Kidney tubule cell (primary cell): Measurements from ENCODE around the gene KLLN.
"Not testable (repeated sequence)": the region's sequence is repeated elsewhere in the genome, so short reads cannot be mapped to it uniquely, and the experiment has no call there.

Experiments
- DNase-seq: peaks from one replicate; pipeline ENCODE4 v3.0.0-alpha.2; 2018; ENCODE audit warnings: low spot score

KLLN gene, protein sequence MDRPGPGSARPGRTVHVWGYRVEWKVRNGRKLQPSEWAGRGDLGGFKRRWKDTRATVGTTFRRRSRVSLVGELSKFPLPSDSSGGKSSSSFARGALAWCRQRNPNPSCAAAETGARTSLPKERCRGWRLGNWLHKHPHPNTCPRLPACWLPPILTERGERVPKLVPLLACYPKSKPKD

DNA sequence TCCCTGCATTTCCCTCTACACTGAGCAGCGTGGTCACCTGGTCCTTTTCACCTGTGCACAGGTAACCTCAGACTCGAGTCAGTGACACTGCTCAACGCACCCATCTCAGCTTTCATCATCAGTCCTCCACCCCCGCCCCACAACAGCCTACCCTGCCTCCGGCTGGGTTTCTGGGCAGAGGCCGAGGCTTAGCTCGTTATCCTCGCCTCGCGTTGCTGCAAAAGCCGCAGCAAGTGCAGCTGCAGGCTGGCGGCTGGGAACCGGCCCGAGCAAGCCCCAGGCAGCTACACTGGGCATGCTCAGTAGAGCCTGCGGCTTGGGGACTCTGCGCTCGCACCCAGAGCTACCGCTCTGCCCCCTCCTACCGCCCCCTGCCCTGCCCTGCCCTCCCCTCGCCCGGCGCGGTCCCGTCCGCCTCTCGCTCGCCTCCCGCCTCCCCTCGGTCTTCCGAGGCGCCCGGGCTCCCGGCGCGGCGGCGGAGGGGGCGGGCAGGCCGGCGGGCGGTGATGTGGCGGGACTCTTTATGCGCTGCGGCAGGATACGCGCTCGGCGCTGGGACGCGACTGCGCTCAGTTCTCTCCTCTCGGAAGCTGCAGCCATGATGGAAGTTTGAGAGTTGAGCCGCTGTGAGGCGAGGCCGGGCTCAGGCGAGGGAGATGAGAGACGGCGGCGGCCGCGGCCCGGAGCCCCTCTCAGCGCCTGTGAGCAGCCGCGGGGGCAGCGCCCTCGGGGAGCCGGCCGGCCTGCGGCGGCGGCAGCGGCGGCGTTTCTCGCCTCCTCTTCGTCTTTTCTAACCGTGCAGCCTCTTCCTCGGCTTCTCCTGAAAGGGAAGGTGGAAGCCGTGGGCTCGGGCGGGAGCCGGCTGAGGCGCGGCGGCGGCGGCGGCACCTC lies at the start of gene KLLN, which contains the start of gene PTEN:
KLLN (minus strand) TSS at position 481 of the 891 bp plus-strand sequence. CDS start 1,046 bp downstream, outside the sequence.
PTEN (plus strand) TSS at position 573 of the 891 bp plus-strand sequence. CDS start 845 bp downstream, outside the sequence.
- peak; percentile 95 for DNase-seq

DNA sequence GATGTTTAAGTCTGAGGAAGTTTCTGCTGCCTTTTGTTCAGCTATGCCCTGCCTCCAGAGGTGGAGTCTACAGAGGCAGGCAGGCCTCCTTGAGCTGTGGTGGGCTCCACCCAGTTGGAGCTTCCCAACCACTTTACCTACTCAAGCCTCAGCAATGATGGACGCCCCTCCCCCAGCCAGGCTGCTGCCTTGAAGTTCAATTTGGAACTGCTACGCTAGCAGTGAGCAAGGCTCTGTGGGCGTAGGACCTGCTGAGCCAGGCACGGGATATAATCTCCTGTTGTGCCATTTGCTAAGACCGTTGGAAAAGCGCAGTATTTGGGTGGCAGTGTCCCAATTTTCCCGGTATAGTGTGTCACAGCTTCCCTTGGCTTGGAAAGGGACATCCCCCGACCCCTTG lies 40.1 kb upstream of the KLLN start:
- DNase-seq: not testable (repeated sequence)

DNA sequence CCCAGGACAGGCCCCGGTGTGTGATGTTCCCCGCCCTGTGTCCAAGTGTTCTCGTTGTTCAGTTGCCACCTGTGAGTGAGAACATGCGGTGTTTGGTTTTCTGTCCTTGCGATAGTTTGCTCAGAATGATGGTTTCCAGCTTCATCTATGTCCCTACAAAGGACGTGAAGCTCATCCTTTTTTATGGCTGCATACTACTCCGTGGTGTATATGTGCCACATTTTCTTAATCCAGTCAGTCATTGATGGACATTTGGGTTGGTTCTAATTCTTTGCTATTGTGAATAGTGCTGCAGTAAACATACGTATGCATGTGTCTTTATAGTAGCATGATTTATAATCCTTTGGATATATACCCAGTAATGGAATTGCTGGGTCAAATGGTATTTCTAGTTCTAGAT lies 34.6 kb upstream of the KLLN start:
- DNase-seq: not testable (repeated sequence)

DNA sequence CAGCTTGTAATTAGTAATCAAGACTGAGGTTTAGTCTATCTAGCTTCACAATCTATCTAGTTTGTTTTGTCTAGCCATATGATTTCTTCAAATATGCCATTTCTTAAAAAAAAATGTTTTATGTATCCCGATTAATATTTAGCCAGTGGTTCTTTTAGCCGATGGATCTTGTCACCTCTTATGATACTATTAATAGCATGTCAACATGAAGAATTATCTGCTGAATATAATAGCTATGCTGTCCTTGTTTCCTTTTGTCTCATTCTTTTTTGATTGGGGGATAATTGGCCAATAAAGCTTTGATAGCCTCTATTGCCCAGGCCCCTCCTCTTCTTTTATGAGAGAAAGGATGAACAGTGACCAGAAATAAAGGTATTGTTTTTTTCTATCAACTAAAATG lies 32.9 kb upstream of the KLLN start:
- DNase-seq: no peak

DNA sequence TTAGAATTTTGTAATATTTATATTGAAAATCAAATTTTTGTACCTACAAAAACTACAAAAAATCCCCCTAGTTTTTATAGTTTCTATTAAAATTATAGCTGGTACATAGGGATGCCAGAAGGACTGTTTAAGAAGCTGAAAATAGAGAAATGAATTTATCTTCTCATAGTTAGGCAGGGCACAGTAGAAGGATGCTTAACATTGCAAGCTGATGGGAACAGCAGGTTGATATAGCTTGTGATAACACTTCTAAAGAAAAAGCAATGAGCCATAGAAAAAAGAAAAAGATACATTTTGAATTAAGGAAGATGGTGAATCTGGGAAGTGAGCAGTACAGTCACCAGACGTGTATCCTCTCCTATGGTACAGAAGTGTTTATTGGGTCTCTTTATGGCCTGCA lies 32.1 kb upstream of the KLLN start:
- no peak for DNase-seq

DNA sequence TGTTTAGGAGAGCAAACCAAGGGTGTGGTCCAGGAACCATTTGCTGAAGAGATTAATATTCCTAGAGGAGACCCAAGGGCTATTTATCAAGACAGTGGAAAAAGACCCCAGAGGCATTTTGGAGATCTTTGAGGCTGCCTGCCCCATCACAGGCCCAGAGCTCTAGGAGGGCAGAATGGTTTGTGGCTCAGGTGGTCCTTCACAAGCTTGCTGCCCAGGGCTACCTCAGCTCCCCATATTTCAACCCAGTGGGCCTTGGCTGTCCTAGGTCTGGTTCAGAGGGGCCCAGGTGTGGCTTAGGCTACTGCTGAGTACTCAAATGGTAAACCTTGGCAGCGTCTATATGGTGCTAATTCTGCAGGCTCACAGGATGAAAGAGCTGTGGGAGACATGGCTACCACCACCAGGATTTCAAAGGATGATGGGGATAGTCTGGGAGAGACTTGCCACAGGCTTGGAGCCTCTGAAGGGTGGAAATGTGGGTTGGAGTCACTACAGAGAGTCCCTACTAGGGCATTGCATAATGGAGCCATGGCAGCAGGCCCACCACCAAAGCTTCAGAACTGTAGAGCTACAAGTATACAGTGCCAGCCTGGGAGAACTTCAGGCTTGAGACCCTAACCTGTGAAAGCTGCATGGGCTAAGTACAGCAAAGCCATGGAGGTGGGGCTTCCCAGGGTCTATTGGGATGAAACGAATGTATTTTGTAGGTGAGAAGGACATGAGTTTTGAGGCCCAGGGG lies 24.4 kb upstream of the KLLN start:
- DNase-seq: no peak

DNA sequence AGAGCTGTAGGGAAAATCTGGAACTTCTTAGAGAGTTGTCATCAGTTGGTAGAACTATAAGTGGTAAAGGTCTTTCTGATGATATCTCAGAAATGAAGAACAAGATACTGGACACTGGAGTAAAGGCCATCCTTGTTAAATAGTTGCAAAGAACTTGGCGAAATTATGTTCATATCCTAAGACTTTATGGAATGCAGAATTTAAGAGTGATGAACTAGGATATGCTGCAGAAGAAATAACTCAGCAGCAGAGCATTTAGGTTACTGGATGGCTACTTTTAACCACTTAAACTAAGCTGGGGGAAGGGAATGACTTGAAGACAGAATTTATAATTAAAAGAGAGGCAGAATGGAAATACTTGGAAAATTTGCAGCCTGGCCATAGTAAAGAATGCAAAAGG lies 23.8 kb upstream of the KLLN start:
- no peak for DNase-seq

DNA sequence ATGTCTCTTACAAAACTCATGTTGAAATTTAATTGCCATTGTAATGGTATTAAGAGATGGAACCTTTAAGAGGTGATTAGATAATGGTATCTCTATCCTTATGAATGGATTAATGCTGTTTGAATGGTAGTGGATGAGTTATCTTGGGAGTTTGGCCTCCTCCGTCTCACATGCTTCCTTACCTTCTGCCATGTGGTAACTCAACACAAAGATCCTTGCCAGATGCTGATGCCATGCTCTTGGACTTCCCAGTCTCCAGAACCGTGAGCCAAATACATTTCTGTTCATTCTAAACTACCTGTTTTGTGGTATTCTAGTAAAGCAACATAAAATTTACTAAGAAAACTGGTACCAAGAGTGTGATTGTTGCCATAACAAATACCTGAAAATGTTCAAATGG lies 23.3 kb upstream of the KLLN start:
- no peak for DNase-seq

DNA sequence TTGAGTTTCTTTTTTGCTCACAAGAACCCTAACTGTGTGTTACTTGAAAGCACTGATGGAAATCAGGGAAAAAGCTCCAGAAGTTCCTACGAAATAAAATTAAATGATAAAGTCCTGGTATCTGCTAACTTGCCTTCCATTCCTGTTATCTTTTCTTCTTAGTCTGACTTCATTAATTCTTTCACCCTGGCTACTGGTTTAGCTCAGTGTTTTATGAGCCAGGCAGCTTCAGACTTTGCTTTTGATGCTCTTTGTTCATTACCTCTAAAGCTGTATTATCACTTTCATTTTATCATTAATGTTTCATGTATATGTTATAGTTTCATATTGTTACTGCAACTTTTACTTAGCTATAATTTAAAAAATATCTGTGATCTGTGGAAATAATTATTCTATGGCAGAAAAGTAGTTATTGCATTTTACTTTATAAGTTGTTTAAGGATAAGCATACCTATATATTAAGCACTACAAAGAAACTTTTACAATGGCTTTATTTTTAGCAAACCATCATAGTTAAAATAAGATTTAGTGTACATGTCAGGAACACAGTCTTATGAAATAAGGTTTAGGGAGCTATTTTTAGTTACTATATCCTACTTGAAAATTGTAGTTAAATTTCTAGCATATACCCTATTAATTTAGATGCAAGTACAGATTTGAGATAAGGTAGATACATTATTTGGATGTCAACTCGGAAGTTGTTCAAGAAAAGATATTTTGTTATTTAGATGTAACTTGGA lies 19.4 kb upstream of the KLLN start:
- no peak for DNase-seq

DNA sequence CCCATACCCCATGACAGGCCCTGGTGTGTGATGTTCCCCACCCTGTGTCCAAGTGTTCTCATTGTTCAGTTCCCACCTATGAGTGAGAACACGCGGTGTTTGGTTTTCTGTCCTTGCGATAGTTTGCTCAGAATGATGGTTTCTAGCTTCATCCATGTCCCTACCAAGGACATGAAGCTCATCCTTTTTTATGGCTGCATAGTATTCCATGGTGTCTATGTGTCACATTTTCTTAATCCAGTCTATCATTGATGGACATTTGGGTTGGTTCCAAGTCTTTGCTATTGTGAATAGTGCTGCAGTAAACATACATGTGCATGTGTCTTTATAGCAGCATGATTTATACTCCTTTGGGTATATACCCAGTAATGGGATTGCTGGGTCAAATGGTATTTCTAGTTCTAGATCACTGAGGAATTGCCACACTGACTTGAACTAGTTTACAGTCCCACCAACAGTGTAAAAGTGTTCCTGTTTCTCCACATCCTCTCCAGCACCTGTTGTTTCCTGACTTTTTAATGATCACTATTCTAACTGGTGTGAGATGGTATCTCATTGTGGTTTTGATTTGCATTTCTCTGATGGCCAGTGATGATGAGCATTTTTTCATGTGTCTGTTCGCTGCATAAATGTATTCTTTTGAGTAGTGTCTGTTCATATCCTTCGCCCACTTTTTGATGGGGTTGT lies 18.2 kb upstream of the KLLN start:
- not testable (repeated sequence) for DNase-seq

DNA sequence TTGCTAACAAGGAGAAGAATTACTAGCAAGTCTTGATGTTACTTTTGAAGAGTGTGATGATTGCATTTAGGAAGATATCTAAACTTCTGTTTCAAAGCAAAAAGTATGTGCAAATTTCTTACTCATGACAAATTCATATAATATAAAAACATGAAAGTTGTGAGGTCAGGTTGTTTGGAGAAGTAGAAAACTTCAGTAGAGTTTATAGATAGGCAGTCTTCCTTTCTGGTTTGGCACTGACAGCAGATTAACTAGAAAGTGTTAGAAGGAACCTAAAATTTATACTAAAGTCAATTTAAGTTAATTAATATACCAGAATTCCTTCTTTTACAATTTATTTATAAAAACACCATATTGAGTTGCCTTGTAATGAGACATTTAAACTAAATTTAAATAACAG lies 17.0 kb upstream of the KLLN start:
- DNase-seq: no peak

DNA sequence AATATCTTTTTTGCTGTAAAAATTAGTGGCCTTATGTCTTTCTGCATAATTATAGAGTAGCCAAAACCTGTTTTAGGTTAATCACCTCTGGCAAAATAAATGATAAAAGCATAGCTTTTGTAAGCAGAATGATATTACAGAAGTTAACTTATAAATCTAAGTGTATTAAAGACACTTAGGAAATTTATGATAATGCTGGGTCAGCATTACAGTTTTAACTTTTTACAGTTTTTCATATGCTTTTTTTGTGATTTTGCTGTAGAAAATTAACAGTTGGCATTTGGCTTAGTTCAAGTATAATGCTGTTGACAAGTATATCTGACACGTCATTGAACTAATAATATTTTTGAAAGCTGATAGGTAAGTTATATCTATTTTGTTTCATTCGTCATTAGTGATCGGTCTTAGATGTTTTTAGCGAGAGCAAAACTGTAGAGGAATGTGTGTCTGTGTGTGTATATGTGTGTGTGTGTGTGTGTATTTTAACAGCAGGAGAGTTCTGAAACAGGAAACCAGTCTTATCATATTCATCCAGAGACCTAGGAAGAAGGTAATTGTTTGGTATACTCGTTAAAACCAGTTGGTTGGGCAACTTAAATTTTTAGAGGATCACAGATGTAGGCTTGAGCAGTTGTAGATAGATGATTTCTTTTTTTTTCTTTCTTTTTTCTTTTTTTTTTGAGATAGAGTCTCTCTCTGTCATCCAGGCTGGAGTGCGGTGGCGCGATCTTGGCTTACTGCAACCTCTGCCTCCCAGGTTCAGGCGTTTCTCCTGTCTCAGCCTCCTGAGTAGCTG lies 15.5 kb upstream of the KLLN start:
- DNase-seq: no peak

DNA sequence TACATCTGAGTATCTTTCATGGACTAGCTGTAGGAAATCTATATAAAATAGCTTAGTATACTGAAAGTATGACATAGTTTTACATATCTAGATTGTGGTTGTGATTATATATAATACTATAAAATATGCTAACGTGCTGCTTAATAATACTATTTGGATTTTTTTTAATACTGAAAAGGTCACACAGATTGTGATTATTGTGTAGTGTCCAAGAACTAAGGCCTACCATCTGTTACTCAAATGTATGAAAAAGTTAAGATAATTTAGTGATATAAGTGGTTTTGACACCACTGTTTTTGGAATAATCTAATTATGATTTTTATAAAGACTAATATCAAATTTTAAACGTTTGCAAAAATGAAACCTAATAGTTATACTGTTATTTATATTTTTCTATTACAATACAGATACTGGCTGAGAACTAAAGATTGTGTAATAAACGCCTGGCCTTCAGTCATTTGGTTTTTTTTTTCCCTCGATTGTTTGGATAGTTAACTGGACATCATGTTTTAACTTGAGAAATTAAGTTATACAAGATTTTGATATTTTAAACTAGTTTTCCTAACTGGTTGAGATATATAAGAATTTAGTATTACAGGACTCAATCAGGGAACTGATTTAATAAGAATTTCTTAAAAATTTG lies 12.7 kb upstream of the KLLN start:
- no peak for DNase-seq

DNA sequence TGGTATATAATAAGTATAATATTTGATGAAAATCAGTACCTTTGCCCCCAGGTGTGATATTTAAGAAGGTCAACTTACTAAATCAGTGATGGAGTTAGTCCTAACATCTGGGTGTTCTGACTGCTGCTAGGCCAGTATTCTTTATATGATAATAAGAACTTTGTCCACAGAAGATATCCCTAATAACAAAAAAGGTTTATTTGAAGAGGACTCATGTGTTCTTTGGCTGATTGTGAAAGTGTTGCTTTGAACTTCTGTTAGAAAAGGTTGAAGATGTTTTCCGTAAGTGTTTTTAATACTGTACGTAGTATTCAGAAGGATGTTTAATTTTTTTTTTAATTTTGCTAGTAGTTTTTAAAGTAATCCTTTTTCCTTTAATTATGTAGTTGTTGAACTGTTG lies 10.3 kb upstream of the KLLN start:
- no peak for DNase-seq

DNA sequence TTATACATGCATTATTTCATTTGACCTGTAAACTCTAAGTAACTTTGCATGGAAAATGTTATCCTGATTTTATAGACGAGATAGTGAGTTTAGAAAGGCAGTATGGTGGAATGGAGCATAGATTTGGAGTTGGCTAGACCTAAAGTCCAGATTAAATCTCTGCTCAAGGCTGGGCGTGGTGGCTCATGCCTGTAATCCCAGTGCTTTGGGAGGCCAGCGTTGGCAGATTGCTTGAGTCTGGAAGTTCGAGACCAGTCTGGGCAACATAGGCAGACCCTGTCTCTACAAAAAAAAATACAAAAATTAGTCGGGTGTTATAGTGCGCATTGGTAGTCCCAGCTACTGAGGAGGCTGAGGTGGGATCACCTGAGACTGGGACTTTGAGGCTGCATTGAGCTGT lies 9.5 kb upstream of the KLLN start:
- DNase-seq: no peak

DNA sequence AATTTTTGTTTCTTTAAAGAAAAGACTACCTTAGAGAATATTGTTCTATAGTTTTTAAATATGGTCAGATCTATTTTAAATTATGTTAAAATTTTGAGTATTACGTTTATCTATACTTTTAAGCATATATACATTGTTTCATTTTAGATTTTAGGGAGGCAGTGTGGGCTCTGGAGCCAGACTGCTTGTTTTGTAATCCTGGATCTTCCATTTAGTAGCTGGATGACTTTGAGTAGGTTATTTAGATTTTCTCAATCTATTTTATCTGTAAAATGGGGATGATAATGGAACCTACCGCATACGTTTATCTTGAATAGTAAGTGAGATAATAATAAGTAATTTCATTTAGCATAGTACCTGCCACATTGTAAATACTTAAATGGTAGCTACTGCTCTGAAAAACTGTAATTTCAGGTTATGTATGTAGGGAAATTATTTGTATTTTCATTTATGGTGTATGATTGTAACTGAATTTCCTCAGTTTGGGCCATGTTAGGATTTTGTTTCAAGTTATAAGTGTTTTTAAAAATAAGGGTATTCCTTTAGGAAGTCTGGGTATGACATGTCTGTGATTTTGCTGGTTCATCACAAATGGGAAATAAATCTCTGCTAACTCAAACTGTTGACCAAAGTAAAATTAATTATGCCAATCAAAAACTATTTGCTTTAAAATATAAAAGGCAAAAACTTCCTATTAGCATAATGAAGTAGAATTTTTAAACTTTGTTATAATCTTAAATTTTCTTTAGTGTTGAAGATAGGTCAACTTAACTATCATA lies 6.6 kb upstream of the KLLN start:
- no peak for DNase-seq

DNA sequence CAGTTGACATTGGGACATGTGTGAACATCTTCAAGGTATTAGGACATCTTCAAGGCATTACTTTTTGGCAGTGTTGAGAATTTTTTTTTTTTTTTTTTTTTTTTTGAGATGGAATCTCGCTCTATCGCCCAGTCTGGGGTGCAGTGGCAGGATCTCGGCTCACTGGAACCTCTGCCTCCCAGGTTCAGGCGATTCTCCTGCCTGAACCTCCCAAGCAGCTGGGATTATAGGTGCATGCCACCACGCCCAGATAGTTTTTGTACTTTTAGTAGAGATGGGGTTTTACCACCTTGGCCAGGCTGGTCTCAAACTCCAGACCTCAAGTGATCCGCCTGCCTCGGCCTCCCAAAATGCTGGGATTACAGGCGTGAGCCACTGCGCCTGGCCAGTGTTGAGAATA lies 5.8 kb upstream of the KLLN start:
- DNase-seq: not testable (repeated sequence)

DNA sequence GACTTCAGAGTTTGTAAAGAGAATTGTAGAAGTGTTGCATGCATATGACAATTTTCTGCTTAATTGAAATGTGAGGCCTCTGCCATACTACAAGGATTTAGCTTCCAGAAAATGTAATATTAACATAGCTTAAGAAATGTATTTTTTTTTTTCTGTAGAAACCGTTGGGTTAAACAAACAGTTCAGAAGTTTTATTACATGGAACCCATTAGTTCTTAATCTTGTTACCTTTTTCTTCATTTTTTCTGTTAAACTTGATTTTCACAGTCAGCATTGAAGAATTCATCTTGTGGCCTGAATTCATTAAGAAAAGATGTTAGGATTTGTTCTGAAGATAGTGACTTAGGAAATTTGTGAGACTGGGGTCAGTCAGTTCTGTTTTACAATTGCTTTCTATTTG lies 4.9 kb upstream of the KLLN start:
- no peak for DNase-seq

DNA sequence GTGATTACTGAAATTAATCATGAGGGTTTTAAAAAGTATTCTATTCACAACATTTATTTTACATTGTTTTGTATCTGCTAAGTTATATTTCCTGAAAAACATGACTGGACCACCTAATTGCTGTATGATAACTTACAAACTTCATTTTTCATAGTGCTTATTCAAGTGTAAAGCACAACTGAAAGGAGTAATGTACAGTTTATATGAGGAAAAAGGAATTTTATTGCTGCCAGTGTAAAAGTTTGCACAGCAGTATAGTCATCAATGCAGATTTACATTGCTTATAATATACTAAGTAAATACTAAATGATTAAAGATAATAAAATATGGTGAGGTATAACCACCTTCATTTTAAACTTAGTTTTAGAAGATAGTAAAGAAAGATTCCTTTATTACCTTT lies 4.1 kb upstream of the KLLN start:
- no peak for DNase-seq
